Glutamatergic neuron (in vitro differentiated cells): ENCODE results near the gene HEATR5B. TPM values are rescaled to one million over a fixed set of nuclear protein-coding genes. Genes with fewer than 3 reads are reported as not detected.

Source experiments
- DNase-seq: peaks from one replicate; pipeline ENCODE4 v3.0.0; 2022
- H3K27ac Mint-ChIP-seq: one replicate; pipeline ENCODE4 v1.8.0; 2020; ENCODE audit warnings: mild to moderate bottlenecking, mixed read lengths, inconsistent platforms; ENCODE audit not compliant: unreplicated experiment
- H3K27me3 Mint-ChIP-seq: one replicate; pipeline ENCODE4 v1.8.0; 2020; ENCODE audit warnings: mild to moderate bottlenecking, moderate library complexity, mixed read lengths, inconsistent platforms; ENCODE audit not compliant: unreplicated experiment
- H3K36me3 Mint-ChIP-seq: one replicate; pipeline ENCODE4 v1.8.0; 2020; ENCODE audit warnings: mild to moderate bottlenecking, mixed read lengths, inconsistent platforms; ENCODE audit not compliant: unreplicated experiment
- H3K4me1 Mint-ChIP-seq: one replicate; pipeline ENCODE4 v1.8.0; 2020; ENCODE audit warnings: mild to moderate bottlenecking, low read depth, mixed read lengths, inconsistent platforms; ENCODE audit not compliant: unreplicated experiment
- H3K4me3 Mint-ChIP-seq: one replicate; pipeline ENCODE4 v1.8.0; 2020; ENCODE audit warnings: mild to moderate bottlenecking, mixed read lengths, inconsistent platforms; ENCODE audit not compliant: unreplicated experiment
- H3K9me3 Mint-ChIP-seq: one replicate; pipeline ENCODE4 v1.8.0; 2020; ENCODE audit warnings: mild to moderate bottlenecking, moderate library complexity, mixed read lengths, inconsistent platforms; ENCODE audit not compliant: unreplicated experiment
- CTCF ChIP-seq: fragments of 200-600 bp; sonication (generic); IDR thresholded peaks from one replicate; pipeline ENCODE4 v1.5.0; 2021; ENCODE audit not compliant: partially characterized antibody, unreplicated experiment
- total RNA-seq: library from RNA; stranded (reverse); fragmentation: NEBNext Ultra II Directional; extraction: Animal tissue kit (Norgen Biotek cat#: 25700); gene quantifications from one replicate; pipeline ENCODE4 v1.2.1, GENCODE V29; 2021; ENCODE audit not compliant: unreplicated experiment

HEATR5B gene
- total RNA-seq, 1 donor from 2014 or later = 33.5 TPM

DNA sequence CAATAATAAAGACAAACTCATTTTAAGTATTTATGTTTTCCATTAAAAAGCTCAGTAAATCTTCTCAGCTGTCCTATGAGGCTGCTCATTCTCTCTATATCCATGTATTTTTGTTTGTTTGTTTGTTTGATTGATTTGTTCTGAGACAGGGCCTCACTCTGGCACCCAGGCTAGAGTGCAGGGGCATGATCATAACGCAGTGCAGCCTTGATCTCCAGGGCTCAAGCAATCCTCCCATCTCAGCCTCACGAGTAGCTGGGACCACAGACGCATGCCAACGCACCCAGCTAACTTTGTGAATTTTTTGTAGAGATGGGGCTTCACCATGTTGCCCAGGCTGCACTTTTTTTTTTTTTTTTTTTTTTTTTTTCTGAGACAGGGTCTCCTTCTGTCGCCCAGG lies 123.4 kb downstream of the HEATR5B start:
- H3K27me3 Mint-ChIP-seq = peaks cover 2% of the 10 kb centered on the region
- no peak overlapping the region for H3K27ac Mint-ChIP-seq
- H3K4me1 Mint-ChIP-seq = peaks cover 5% of the 10 kb centered on the region
- no peak overlapping the region for H3K4me3 Mint-ChIP-seq
- DNase-seq = no peak
- peaks cover 3% of the 10 kb centered on the region for H3K9me3 Mint-ChIP-seq
- TF ChIP-seq CTCF = no peak
- no peaks in the 10 kb centered on the region for H3K36me3 Mint-ChIP-seq

DNA sequence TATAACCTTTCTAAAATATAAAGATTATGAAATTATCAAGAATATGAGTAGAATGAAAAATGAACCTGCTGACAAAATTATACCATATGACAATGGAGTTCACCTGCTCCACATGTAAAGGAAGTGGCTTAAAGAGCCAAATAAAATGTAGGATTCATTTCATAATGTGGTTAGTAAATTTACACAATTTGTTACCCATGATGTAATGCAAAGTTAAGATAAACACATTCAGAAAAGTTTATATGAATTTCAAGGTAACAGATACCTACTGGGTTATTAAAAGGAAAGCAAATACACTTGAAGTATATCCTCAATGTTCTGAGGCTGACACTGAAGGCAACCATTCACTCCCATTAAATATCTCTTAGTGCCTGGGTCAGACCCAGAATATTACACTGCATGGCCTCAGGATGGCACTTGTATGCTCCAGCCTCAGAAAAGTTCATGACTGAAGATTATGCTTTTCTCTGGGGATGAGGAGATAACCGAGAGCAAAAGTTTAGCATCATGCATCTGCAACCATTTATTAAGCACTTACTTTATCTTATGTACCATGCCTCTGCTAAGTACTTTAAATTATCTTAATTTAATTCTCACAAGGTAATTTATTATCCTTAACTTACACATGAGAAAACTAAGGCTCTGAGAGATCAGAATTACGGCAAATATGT lies 124.0 kb downstream of the HEATR5B start:
- TF ChIP-seq CTCF = no peak
- no peak overlapping the region for H3K4me3 Mint-ChIP-seq
- H3K4me1 Mint-ChIP-seq = peaks cover 2% of the 10 kb centered on the region
- no peaks in the 10 kb centered on the region for H3K36me3 Mint-ChIP-seq
- H3K27me3 Mint-ChIP-seq = peaks cover 2% of the 10 kb centered on the region
- no peak overlapping the region for H3K27ac Mint-ChIP-seq
- no peak for DNase-seq
- peaks cover 3% of the 10 kb centered on the region for H3K9me3 Mint-ChIP-seq

DNA sequence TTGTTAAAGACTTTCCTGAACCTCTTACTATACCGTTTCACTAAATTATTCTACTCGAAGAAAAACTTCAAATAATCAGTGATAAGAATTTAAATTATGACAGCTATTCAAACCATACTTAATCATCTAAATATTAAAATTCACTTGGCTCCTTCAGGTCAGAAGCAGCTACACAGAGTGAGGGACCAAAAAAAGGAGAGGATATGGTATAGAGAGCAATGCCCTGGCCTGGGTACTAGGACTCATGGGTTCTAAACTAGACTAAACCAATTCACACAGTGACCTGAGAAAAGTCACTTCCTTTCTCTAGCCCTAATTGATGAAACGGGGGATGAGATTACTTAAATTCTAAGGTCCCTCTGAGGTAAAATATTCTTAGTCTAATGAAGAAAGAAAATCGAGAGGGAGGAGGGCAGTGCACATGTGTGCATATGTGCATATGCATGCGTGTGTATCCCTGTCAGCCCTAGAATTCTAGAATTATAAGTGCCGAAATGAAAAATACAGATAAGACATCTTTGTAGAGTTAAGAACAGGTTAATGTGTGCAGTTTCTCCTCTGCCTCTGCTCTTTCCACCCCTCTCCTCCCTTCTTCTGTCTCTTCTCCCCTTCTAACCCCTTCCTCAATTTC lies 129.1 kb downstream of the HEATR5B start:
- Mint-ChIP-seq H3K36me3 (no peaks in the 10 kb centered on the region), H3K27ac (no peak overlapping the region), H3K9me3 (no peaks in the 10 kb centered on the region), H3K27me3 (no peaks in the 10 kb centered on the region), H3K4me3 (no peak overlapping the region), H3K4me1 (no peaks in the 10 kb centered on the region)
- no peak for TF ChIP-seq CTCF
- no peak for DNase-seq

- DNase-seq = no peak
- Mint-ChIP-seq H3K4me3 (no peak overlapping the region), H3K9me3 (no peaks in the 10 kb centered on the region), H3K36me3 (no peaks in the 10 kb centered on the region), H3K27me3 (no peaks in the 10 kb centered on the region), H3K27ac (no peak overlapping the region), H3K4me1 (no peaks in the 10 kb centered on the region)
- no peak for TF ChIP-seq CTCF
Measured at GRCh38 chr2:36952748-36953197, 131.4 kb downstream of the HEATR5B start.

GRCh38 chr2:36951574-36951973 lies 132.6 kb downstream of the HEATR5B start:
- no peak overlapping the region for H3K4me3 Mint-ChIP-seq
- no peak for DNase-seq
- no peaks in the 10 kb centered on the region for H3K27me3 Mint-ChIP-seq
- no peak for TF ChIP-seq CTCF
- H3K4me1 Mint-ChIP-seq = no peaks in the 10 kb centered on the region
- H3K9me3 Mint-ChIP-seq = no peaks in the 10 kb centered on the region
- H3K27ac Mint-ChIP-seq = no peak overlapping the region
- no peaks in the 10 kb centered on the region for H3K36me3 Mint-ChIP-seq
